ENCODE data around the gene RARRES2. TPM values are rescaled to one million over a fixed set of nuclear protein-coding genes. Genes with fewer than 3 reads are reported as not detected.
A peak's percentile ranks its signal among the peaks of the same experiment; 100 is the strongest.
"Not testable (repeated sequence)": the region's sequence is repeated elsewhere in the genome, so short reads cannot be mapped to it uniquely, and the experiment has no call there.

RARRES2 gene
- total RNA-seq, result not detected

GRCh38 chr7:150341263-150342120, at the start of gene RARRES2:
TSS of gene RARRES2 (minus strand) at chr7:150341629. CDS start at chr7:150340609, 1,020 bp downstream.
- POLR2A ChIA-PET, result interaction anchor here (0.6 kb wide), 1 partner anchor 442 kb away, joined by 3 read pairs; no protein-coding TSS in a partner anchor
- Mint-ChIP-seq H3K27me3 (peaks cover 32% of the 10 kb centered on the region), H3K4me3 (no peak within 1 kb of the TSS), H3K27ac (peak within 1 kb of the TSS; percentile 24), H3K4me1 (peaks cover 2% of the 10 kb centered on the region), H3K9me3 (no peaks in the 10 kb centered on the region), H3K36me3 (peaks cover 3% of the 10 kb centered on the region)
- ATAC-seq (ENCODE audit: low read depth), result no peak
- peak; percentile 20 for DNase-seq

- Mint-ChIP-seq H3K27ac (no peak overlapping the region), H3K9me3 (no peaks in the 10 kb centered on the region)
Measured at GRCh38 chr7:150390205-150390604, 48.8 kb upstream of the RARRES2 start.

GRCh38 chr7:150389532-150389816, 48.0 kb upstream of the RARRES2 start:
- no peaks in the 10 kb centered on the region for H3K27me3 Mint-ChIP-seq
- H3K27ac Mint-ChIP-seq, result no peak overlapping the region
- no peak overlapping the region for H3K4me3 Mint-ChIP-seq
- peaks cover 7% of the 10 kb centered on the region for H3K36me3 Mint-ChIP-seq
- POLR2A ChIA-PET, result interaction anchor here (1.1 kb wide), 1 partner anchor 15 kb away, joined by 3 read pairs; no protein-coding TSS in a partner anchor
- ATAC-seq (ENCODE audit: low read depth) (no peak), DNase-seq (no peak)
- peaks cover 5% of the 10 kb centered on the region for H3K4me1 Mint-ChIP-seq
- H3K9me3 Mint-ChIP-seq, result no peaks in the 10 kb centered on the region

More at GRCh38 chr7:150390205-150390604, 48.8 kb upstream of the RARRES2 start:
- Mint-ChIP-seq H3K4me1 (peaks cover 4% of the 10 kb centered on the region), H3K36me3 (peaks cover 7% of the 10 kb centered on the region), H3K4me3 (no peak overlapping the region), H3K27me3 (no peaks in the 10 kb centered on the region)
- POLR2A ChIA-PET, result no interaction called here
- DNase-seq (no peak), ATAC-seq (ENCODE audit: low read depth) (no peak)

GRCh38 chr7:150388709-150389531, 47.5 kb upstream of the RARRES2 start:
- no peaks in the 10 kb centered on the region for H3K27me3 Mint-ChIP-seq
- no peak overlapping the region for H3K27ac Mint-ChIP-seq
- H3K9me3 Mint-ChIP-seq, result no peaks in the 10 kb centered on the region
- POLR2A ChIA-PET, result interaction anchor here (1.1 to 1.2 kb wide), 3 partner anchors 11 to 18 kb away, joined by 3 read pairs; no protein-coding TSS in a partner anchor
- DNase-seq (no peak), ATAC-seq (ENCODE audit: low read depth) (no peak)
- peaks cover 5% of the 10 kb centered on the region for H3K4me1 Mint-ChIP-seq
- no peak overlapping the region for H3K4me3 Mint-ChIP-seq
- peaks cover 7% of the 10 kb centered on the region for H3K36me3 Mint-ChIP-seq

GRCh38 chr7:150388306-150388705, 46.9 kb upstream of the RARRES2 start:
- no peaks in the 10 kb centered on the region for H3K27me3 Mint-ChIP-seq
- no peaks in the 10 kb centered on the region for H3K9me3 Mint-ChIP-seq
- no peak for ATAC-seq (ENCODE audit: low read depth)
- no peak overlapping the region for H3K4me3 Mint-ChIP-seq
- no peak for DNase-seq
- POLR2A ChIA-PET, result interaction anchor here (1.1 to 1.2 kb wide), 2 partner anchors 10 to 18 kb away, joined by 3 read pairs; no protein-coding TSS in a partner anchor
- no peak overlapping the region for H3K27ac Mint-ChIP-seq
- H3K36me3 Mint-ChIP-seq, result peaks cover 7% of the 10 kb centered on the region
- H3K4me1 Mint-ChIP-seq, result peaks cover 5% of the 10 kb centered on the region

GRCh38 chr7:150385884-150386283, 44.5 kb upstream of the RARRES2 start:
- POLR2A ChIA-PET, result interaction anchor here (0.7 kb wide), 1 partner anchor 16 kb away, joined by 3 read pairs; no protein-coding TSS in a partner anchor
- not testable (repeated sequence) for H3K27ac Mint-ChIP-seq; H3K4me3 Mint-ChIP-seq; DNase-seq; H3K36me3 Mint-ChIP-seq; H3K9me3 Mint-ChIP-seq; ATAC-seq (ENCODE audit: low read depth); H3K27me3 Mint-ChIP-seq
- H3K4me1 Mint-ChIP-seq, result peaks cover 11% of the 10 kb centered on the region

GRCh38 chr7:150385302-150385723, 43.9 kb upstream of the RARRES2 start:
- DNase-seq (no peak), ATAC-seq (ENCODE audit: low read depth) (no peak)
- H3K4me1 Mint-ChIP-seq, result peaks cover 16% of the 10 kb centered on the region
- no peak overlapping the region for H3K27ac Mint-ChIP-seq
- H3K4me3 Mint-ChIP-seq, result no peak overlapping the region
- H3K27me3 Mint-ChIP-seq, result no peaks in the 10 kb centered on the region
- POLR2A ChIA-PET, result interaction anchor here (0.7 kb wide), 1 partner anchor 16 kb away, joined by 3 read pairs; no protein-coding TSS in a partner anchor
- H3K9me3 Mint-ChIP-seq, result no peaks in the 10 kb centered on the region
- peaks cover 3% of the 10 kb centered on the region for H3K36me3 Mint-ChIP-seq

GRCh38 chr7:150384406-150385301, 43.2 kb upstream of the RARRES2 start:
- Mint-ChIP-seq H3K27ac (no peak overlapping the region), H3K4me3 (no peak overlapping the region), H3K9me3 (no peaks in the 10 kb centered on the region), H3K4me1 (peaks cover 23% of the 10 kb centered on the region), H3K36me3 (peaks cover 6% of the 10 kb centered on the region), H3K27me3 (no peaks in the 10 kb centered on the region)
- POLR2A ChIA-PET, result interaction anchor here (0.7 kb wide), 1 partner anchor 15 kb away, joined by 3 read pairs; no protein-coding TSS in a partner anchor
- ATAC-seq (ENCODE audit: low read depth), result no peak
- no peak for DNase-seq

- POLR2A ChIA-PET, result no interaction called here
- ATAC-seq (ENCODE audit: low read depth), result no peak
- Mint-ChIP-seq H3K27me3 (no peaks in the 10 kb centered on the region), H3K9me3 (no peaks in the 10 kb centered on the region), H3K36me3 (peaks cover 7% of the 10 kb centered on the region), H3K27ac (no peak overlapping the region), H3K4me1 (peaks cover 24% of the 10 kb centered on the region), H3K4me3 (no peak overlapping the region)
- no peak for DNase-seq
Measured at GRCh38 chr7:150383710-150384397, 42.4 kb upstream of the RARRES2 start.

GRCh38 chr7:150382844-150383225, 41.4 kb upstream of the RARRES2 start:
- DNase-seq (no peak), ATAC-seq (ENCODE audit: low read depth) (no peak)
- Mint-ChIP-seq H3K4me1 (peaks cover 29% of the 10 kb centered on the region), H3K27ac (no peak overlapping the region), H3K27me3 (no peaks in the 10 kb centered on the region), H3K4me3 (no peak overlapping the region), H3K36me3 (peaks cover 7% of the 10 kb centered on the region), H3K9me3 (no peaks in the 10 kb centered on the region)
- POLR2A ChIA-PET, result no interaction called here

GRCh38 chr7:150382123-150382843, 40.9 kb upstream of the RARRES2 start:
- POLR2A ChIA-PET, result no interaction called here
- H3K36me3 Mint-ChIP-seq, result peaks cover 7% of the 10 kb centered on the region
- H3K27me3 Mint-ChIP-seq, result no peaks in the 10 kb centered on the region
- no peak overlapping the region for H3K4me3 Mint-ChIP-seq
- no peaks in the 10 kb centered on the region for H3K9me3 Mint-ChIP-seq
- H3K4me1 Mint-ChIP-seq, result peaks cover 35% of the 10 kb centered on the region
- H3K27ac Mint-ChIP-seq, result no peak overlapping the region
- DNase-seq (no peak), ATAC-seq (ENCODE audit: low read depth) (no peak)

GRCh38 chr7:150381785-150382122, 40.3 kb upstream of the RARRES2 start:
- H3K4me3 Mint-ChIP-seq, result no peak overlapping the region
- POLR2A ChIA-PET, result no interaction called here
- no peaks in the 10 kb centered on the region for H3K27me3 Mint-ChIP-seq
- peaks cover 34% of the 10 kb centered on the region for H3K4me1 Mint-ChIP-seq
- H3K27ac Mint-ChIP-seq, result no peak overlapping the region
- peaks cover 7% of the 10 kb centered on the region for H3K36me3 Mint-ChIP-seq
- ATAC-seq (ENCODE audit: low read depth) (no peak), DNase-seq (no peak)
- no peaks in the 10 kb centered on the region for H3K9me3 Mint-ChIP-seq
